ACC112 (cell line): ENCODE measurements around the gene PTPRM.

Experiments
- H2AFZ ChIP-seq: fragments of 200-600 bp; sonication (generic); one replicate; pipeline ENCODE4 v1.6.0; 2017; ENCODE audit warnings: antibody characterized with exemption, low read length; ENCODE audit not compliant: unreplicated experiment
- H3K27ac ChIP-seq: fragments of 200-600 bp; sonication (generic); 2 replicates; pipeline ENCODE4 v1.5.1; 2014; ENCODE audit warnings: low read depth, mild to moderate bottlenecking, antibody characterized with exemption, low read length, moderate library complexity
- H3K27me3 ChIP-seq: fragments of 200-600 bp; sonication (generic); 2 replicates; pipeline ENCODE4 v1.6.1; 2014; ENCODE audit warnings: mild to moderate bottlenecking, antibody characterized with exemption, low read length, moderate library complexity, mixed read lengths; ENCODE audit not compliant: insufficient read depth
- H3K36me3 ChIP-seq: fragments of 200-600 bp; sonication (generic); 2 replicates; pipeline ENCODE4 v1.6.1; 2016; ENCODE audit warnings: mild to moderate bottlenecking, antibody characterized with exemption, low read length, moderate library complexity, mixed read lengths; ENCODE audit not compliant: insufficient read depth
- H3K4me1 ChIP-seq: fragments of 200-600 bp; sonication (generic); one replicate; pipeline ENCODE4 v1.6.1; 2016; ENCODE audit warnings: low read length, mixed read lengths; ENCODE audit not compliant: insufficient read depth, unreplicated experiment, control insufficient read depth
- H3K4me3 ChIP-seq: fragments of 200-600 bp; sonication (generic); 2 replicates; pipeline ENCODE4 v1.5.1; 2014; ENCODE audit warnings: mild to moderate bottlenecking, low read depth, low read length
- H3K79me2 ChIP-seq: fragments of 200-600 bp; sonication (generic); one replicate; pipeline ENCODE4 v1.6.0; 2016; ENCODE audit warnings: low read length; ENCODE audit not compliant: control insufficient read depth, unreplicated experiment, insufficient read depth

PTPRM gene

GRCh38 chr18:8277270-8277669, 710.2 kb downstream of the PTPRM start:
- Histone ChIP-seq H3K4me3 (no peak overlapping the region), H3K4me1 (no peaks in the 10 kb centered on the region), H3K27me3 (no peaks in the 10 kb centered on the region), H3K27ac (no peak overlapping the region), H3K36me3 (no peaks in the 10 kb centered on the region), H3K79me2 (no peaks in the 10 kb centered on the region), H2AFZ (no peak overlapping the region)

- Histone ChIP-seq H3K4me1 (peaks cover 9% of the 10 kb centered on the region), H3K27ac (no peak overlapping the region), H2AFZ (no peak overlapping the region), H3K4me3 (no peak overlapping the region), H3K27me3 (no peaks in the 10 kb centered on the region), H3K79me2 (no peaks in the 10 kb centered on the region), H3K36me3 (no peaks in the 10 kb centered on the region)
Measured at GRCh38 chr18:8279346-8279745, 712.2 kb downstream of the PTPRM start.

GRCh38 chr18:8279781-8280330, 712.7 kb downstream of the PTPRM start:
- no peaks in the 10 kb centered on the region for H3K36me3 ChIP-seq
- H3K4me1 ChIP-seq: peaks cover 9% of the 10 kb centered on the region
- no peak overlapping the region for H2AFZ ChIP-seq
- no peaks in the 10 kb centered on the region for H3K27me3 ChIP-seq
- H3K79me2 ChIP-seq: no peaks in the 10 kb centered on the region
- H3K27ac ChIP-seq: no peak overlapping the region
- H3K4me3 ChIP-seq: no peak overlapping the region

- peak overlapping the region; percentile 78 for H3K27ac ChIP-seq
- H2AFZ ChIP-seq: peak overlapping the region; percentile 79
- peaks cover 9% of the 10 kb centered on the region for H3K4me1 ChIP-seq
Measured at GRCh38 chr18:8283891-8284585, 716.9 kb downstream of the PTPRM start.

GRCh38 chr18:8286303-8286702, 719.2 kb downstream of the PTPRM start:
- Histone ChIP-seq H2AFZ (no peak overlapping the region), H3K27me3 (no peaks in the 10 kb centered on the region), H3K4me1 (peaks cover 9% of the 10 kb centered on the region), H3K36me3 (no peaks in the 10 kb centered on the region), H3K79me2 (no peaks in the 10 kb centered on the region), H3K4me3 (no peak overlapping the region), H3K27ac (no peak overlapping the region)

More at GRCh38 chr18:8283891-8284585, 716.9 kb downstream of the PTPRM start:
- Histone ChIP-seq H3K4me3 (peak overlapping the region; percentile 63), H3K27me3 (no peaks in the 10 kb centered on the region), H3K79me2 (no peaks in the 10 kb centered on the region), H3K36me3 (no peaks in the 10 kb centered on the region)

GRCh38 chr18:8287196-8287885, 720.2 kb downstream of the PTPRM start:
- Histone ChIP-seq H2AFZ (no peak overlapping the region), H3K27me3 (no peaks in the 10 kb centered on the region), H3K79me2 (no peaks in the 10 kb centered on the region), H3K36me3 (no peaks in the 10 kb centered on the region), H3K27ac (no peak overlapping the region), H3K4me1 (peaks cover 9% of the 10 kb centered on the region), H3K4me3 (no peak overlapping the region)

- H3K36me3 ChIP-seq: no peaks in the 10 kb centered on the region
- peaks cover 8% of the 10 kb centered on the region for H3K4me1 ChIP-seq
Measured at GRCh38 chr18:8288472-8289195, 721.5 kb downstream of the PTPRM start.

GRCh38 chr18:8290435-8290834, 723.3 kb downstream of the PTPRM start:
- no peak overlapping the region for H2AFZ ChIP-seq
- H3K36me3 ChIP-seq: no peaks in the 10 kb centered on the region
- no peaks in the 10 kb centered on the region for H3K79me2 ChIP-seq
- H3K4me3 ChIP-seq: no peak overlapping the region
- H3K27ac ChIP-seq: no peak overlapping the region
- no peaks in the 10 kb centered on the region for H3K4me1 ChIP-seq
- H3K27me3 ChIP-seq: no peaks in the 10 kb centered on the region

More at GRCh38 chr18:8288472-8289195, 721.5 kb downstream of the PTPRM start:
- Histone ChIP-seq H3K27me3 (no peaks in the 10 kb centered on the region), H3K79me2 (no peaks in the 10 kb centered on the region), H3K4me3 (no peak overlapping the region), H3K27ac (no peak overlapping the region), H2AFZ (no peak overlapping the region)

GRCh38 chr18:8290913-8291312, 723.8 kb downstream of the PTPRM start:
- Histone ChIP-seq H3K4me3 (no peak overlapping the region), H3K79me2 (no peaks in the 10 kb centered on the region), H3K27me3 (no peaks in the 10 kb centered on the region), H3K27ac (no peak overlapping the region), H2AFZ (no peak overlapping the region), H3K36me3 (no peaks in the 10 kb centered on the region), H3K4me1 (no peaks in the 10 kb centered on the region)

GRCh38 chr18:8293184-8293583, 726.1 kb downstream of the PTPRM start:
- no peak overlapping the region for H3K27ac ChIP-seq
- H3K4me1 ChIP-seq: no peaks in the 10 kb centered on the region
- no peaks in the 10 kb centered on the region for H3K27me3 ChIP-seq
- no peak overlapping the region for H3K4me3 ChIP-seq
- no peaks in the 10 kb centered on the region for H3K36me3 ChIP-seq
- H2AFZ ChIP-seq: no peak overlapping the region
- no peaks in the 10 kb centered on the region for H3K79me2 ChIP-seq
